Upper lobe of left lung (tissue), 4 donors: ENCODE measurements around the gene MRNIP.

ENCODE experiments used
- POLR2A ChIP-seq, 4 donors: fragments of 450-650 bp; IDR thresholded peaks; one replicate each; pipeline ENCODE4 v1.5.1; 2016 to 2017; ENCODE audit warnings: antibody characterized with exemption in 4 of 4, mild to moderate bottlenecking in 2 of 4
- TF ChIP-seq, protein P1 (sequence below), 6 experiments: fragments of 450-650 bp in 4 of 6; fragments of 200-600 bp in 2 of 6; sonication (generic) in 2 of 6; IDR thresholded peaks; one replicate each; pipeline ENCODE4 v1.5.1; 2016 to 2019; ENCODE audit warnings: antibody characterized with exemption in 6 of 6

DNA sequence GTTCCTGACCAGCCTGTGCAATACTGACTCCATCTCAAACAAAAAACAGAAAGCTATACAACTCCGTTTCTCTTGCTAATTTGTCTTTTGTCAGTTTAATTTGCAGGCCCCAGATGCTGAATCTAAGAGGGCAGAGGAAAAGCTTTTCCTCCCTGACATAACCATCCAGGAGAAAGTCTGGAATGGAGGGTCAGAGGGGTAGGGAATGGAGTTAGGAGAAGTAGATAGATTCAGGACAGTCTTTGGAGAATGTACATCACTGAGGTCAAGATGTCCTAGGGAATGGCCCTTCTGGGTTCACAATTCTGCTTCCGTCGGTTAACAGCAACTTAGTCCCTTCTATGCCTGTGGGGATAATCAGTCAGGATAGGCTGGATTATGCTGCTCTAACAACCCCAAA, 44.5 kb downstream of the MRNIP start:
- TF ChIP-seq, protein P1, sequence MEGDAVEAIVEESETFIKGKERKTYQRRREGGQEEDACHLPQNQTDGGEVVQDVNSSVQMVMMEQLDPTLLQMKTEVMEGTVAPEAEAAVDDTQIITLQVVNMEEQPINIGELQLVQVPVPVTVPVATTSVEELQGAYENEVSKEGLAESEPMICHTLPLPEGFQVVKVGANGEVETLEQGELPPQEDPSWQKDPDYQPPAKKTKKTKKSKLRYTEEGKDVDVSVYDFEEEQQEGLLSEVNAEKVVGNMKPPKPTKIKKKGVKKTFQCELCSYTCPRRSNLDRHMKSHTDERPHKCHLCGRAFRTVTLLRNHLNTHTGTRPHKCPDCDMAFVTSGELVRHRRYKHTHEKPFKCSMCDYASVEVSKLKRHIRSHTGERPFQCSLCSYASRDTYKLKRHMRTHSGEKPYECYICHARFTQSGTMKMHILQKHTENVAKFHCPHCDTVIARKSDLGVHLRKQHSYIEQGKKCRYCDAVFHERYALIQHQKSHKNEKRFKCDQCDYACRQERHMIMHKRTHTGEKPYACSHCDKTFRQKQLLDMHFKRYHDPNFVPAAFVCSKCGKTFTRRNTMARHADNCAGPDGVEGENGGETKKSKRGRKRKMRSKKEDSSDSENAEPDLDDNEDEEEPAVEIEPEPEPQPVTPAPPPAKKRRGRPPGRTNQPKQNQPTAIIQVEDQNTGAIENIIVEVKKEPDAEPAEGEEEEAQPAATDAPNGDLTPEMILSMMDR (IDR thresholded peaks at IDR 0.05) = no peak
- TF ChIP-seq POLR2A (IDR thresholded peaks at IDR 0.05) = no peak
